Omental fat pad (tissue), 4 donors: ENCODE results near the gene NCKAP5L. TPM values are rescaled to one million over a fixed set of nuclear protein-coding genes. Genes with fewer than 3 reads are reported as not detected.

Experiments
- ATAC-seq: fragments of 150-250 bp; one replicate; pipeline ENCODE4 v1.9.1; 2016; ENCODE audit warnings: mild to moderate bottlenecking, moderate library complexity; ENCODE audit not compliant: low FRiP score
- DNase-seq: peaks from one replicate; pipeline ENCODE4 v3.0.0-alpha.2; 2019; ENCODE audit warnings: low spot score
- total RNA-seq, 4 donors: library from RNA; depleted of rRNA; stranded (reverse); fragments of >200 nt; gene quantifications; one replicate each; pipeline ENCODE4 v1.1.0, GENCODE V29; 2016
- TF ChIP-seq, protein P1 (sequence below), 3 donors: fragments of 450-650 bp; IDR thresholded peaks; one replicate each; pipeline ENCODE4 v1.5.1; 2016 to 2017; ENCODE audit warnings: antibody characterized with exemption in 3 of 3, mild to moderate bottlenecking in 3 of 3, moderate library complexity in 2 of 3

The NCKAP5L gene
- total RNA-seq, 4 donors from 2014 or later: 14.2 to 20.3 (median 17.6) TPM

DNA sequence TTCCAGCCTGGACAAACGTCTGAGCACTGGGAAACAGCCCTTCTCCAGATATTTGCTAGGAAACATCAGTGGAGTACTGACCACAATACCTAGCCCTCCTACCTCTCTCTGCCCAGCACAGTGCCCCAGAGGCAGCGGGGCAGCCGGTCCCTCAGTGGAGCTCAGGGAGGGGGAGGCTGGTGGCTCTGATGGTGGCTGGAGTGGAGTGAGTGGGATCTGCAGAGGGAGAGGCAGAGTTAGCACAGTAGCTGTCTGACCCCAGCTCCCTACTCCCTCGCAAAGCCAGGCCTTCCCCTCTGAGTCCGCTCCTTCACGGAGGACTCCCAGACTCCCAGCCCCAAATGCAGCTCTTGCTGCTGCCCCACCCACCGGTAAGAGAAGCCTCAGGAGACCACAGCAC is 30.0 kb downstream of the NCKAP5L start:
- no peak for DNase-seq
- ATAC-seq: no peak
- TF ChIP-seq, protein P1, sequence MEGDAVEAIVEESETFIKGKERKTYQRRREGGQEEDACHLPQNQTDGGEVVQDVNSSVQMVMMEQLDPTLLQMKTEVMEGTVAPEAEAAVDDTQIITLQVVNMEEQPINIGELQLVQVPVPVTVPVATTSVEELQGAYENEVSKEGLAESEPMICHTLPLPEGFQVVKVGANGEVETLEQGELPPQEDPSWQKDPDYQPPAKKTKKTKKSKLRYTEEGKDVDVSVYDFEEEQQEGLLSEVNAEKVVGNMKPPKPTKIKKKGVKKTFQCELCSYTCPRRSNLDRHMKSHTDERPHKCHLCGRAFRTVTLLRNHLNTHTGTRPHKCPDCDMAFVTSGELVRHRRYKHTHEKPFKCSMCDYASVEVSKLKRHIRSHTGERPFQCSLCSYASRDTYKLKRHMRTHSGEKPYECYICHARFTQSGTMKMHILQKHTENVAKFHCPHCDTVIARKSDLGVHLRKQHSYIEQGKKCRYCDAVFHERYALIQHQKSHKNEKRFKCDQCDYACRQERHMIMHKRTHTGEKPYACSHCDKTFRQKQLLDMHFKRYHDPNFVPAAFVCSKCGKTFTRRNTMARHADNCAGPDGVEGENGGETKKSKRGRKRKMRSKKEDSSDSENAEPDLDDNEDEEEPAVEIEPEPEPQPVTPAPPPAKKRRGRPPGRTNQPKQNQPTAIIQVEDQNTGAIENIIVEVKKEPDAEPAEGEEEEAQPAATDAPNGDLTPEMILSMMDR (IDR thresholded peaks at IDR 0.05): no peak

DNA sequence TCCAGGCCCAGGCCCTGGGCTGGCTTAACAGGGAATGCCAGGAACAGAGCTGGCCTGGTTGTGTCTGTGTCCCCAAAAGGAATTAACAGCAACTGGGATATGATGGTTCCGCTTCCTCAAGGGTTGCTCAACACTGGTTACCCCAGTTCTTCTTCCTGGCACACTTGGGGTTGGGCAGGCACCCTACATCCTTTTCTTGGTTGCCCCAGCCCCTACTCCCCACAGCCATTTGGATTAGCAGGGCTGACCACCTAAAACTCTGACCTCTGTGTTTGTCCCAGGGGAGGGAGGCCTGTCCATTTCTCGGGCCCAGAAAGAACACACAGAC is 30.8 kb downstream of the NCKAP5L start:
- ATAC-seq (no peak), DNase-seq (no peak)
- TF ChIP-seq, protein P1 (IDR thresholded peaks at IDR 0.05): no peak

DNA sequence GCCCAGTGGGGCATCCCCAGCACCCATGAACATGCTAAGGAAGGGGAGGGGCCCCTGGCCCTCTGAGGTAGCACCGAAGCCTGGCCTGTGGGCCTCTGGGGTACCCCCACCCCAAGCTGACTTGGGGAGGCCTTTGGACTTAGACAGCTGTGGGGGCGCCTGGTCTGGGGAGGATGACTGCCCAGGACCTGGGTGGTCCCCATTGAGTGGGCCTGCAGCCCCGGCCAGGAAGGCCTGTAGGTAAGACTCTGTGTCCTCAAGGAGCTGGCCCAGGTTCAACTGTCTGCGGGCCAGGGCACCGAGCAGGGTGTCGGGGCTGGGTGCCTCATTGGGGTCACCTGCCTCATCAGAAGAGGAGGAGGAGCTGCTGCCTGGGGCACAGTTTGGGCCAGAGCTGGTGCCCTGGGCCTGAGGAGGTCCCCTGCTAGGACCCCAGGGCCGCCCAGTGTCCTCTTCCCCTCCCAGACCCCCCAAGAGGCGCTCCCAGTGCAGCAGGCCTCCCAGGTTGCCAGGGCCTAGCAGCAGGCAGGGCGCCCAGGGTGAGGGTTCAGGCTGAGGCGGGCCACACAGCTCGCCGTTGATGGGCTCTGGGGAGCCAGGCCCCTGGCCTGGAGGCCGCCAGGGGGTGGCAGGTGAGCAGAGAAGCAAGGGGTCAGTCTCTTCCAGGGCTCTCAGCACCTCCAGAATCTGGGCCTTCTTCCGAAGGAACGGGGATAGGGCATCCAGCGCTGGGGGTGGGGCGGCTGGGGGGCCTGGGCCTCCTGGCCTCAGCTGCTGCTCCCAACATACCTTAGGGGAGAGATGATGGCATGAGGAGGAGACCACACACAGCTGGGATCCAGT is 31.4 kb downstream of the NCKAP5L start:
- no peak for DNase-seq
- no peak for ATAC-seq
- TF ChIP-seq, protein P1 (IDR thresholded peaks at IDR 0.05): no peak

DNA sequence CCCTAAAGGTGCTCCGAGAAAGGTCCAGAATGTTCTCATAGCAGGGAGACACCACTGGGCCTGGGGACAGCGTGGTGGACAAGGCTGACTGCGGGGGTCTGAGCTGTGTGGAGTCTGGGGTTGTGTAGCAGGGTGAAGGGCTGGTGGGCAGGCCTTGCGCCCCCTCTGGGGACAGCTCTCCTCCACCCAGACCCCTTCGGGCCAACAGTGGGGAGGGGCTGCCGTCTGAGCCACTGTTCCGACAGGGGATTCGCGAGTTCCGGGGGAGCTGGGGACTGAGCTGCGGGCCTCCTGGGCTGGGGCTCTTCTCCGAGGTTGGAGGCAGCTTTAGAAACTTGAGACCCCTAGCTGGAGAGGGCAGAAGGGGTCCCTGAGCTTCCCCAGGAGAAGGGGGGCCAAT is 32.1 kb downstream of the NCKAP5L start:
- ATAC-seq: no peak
- TF ChIP-seq, protein P1 (IDR thresholded peaks at IDR 0.05): no peak
- no peak for DNase-seq

DNA sequence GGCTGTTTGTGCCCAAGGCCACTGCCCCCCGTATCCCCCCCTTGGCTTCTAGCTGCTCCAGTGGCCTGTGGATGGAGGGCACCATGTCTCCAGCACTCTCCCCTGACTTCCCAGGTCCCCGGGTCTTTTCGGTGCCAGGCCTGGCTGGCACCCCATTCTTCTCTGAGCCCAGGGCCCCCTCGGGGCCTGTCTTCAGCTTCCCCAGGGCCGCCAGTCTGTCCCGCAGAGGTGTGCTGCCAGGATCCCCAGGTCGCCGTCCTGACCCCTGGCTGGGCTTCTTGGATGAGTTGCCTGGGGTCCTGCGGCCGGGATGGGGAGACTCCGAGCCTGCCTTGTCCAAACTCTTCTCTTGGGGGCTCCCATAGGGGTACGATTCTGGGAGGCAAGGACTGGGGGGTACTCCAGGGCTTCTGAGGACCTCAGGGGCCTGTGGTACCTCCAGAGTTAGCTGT is 32.5 kb downstream of the NCKAP5L start:
- ATAC-seq: no peak
- no peak for DNase-seq
- TF ChIP-seq, protein P1 (IDR thresholded peaks at IDR 0.05): no peak

DNA sequence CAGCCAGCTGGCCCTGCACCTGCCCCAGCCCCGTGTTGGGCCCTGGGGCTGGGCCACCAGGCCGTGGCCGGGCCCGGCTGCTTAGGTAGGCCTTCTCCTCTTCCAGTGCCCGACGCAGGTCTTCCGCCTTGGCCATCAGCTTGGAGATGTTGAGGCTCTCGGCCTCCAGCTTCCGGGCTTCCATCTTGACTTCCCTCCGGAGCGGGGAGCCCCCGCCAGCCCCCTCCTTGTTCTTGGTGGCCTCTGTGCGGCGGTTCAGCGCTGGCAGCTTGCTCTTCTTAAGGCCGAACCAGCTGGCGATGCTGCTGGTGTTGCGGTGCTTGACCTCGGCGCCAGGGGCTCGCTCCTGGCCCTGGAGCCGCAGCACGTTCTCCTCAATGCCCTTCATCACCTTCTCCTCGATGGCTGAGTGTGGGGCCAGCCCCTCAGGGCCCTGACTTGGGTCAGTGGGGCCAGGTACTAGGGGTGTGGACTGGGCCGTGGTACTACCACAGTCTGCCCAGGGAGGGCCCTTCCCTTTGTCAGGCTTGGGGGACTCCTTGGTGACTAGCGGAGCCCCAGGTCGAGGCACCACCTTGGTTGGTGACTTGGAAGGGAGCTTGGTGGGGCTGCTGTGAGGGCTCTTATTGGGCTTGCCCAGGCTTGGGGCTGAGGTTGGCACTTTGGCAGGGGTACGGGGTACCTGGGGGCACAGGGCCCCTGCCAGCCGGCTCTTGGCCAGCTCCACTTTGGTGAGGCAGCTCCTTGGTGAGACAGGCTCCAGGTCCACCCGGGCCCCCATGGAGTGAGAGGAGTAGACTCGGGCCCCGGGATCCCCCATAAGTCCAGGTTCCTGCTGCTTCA is 33.2 kb downstream of the NCKAP5L start:
- DNase-seq (no peak), ATAC-seq (no peak)
- TF ChIP-seq, protein P1 (IDR thresholded peaks at IDR 0.05): no peak
